ENCODE results near the gene RAB27A.

DNA sequence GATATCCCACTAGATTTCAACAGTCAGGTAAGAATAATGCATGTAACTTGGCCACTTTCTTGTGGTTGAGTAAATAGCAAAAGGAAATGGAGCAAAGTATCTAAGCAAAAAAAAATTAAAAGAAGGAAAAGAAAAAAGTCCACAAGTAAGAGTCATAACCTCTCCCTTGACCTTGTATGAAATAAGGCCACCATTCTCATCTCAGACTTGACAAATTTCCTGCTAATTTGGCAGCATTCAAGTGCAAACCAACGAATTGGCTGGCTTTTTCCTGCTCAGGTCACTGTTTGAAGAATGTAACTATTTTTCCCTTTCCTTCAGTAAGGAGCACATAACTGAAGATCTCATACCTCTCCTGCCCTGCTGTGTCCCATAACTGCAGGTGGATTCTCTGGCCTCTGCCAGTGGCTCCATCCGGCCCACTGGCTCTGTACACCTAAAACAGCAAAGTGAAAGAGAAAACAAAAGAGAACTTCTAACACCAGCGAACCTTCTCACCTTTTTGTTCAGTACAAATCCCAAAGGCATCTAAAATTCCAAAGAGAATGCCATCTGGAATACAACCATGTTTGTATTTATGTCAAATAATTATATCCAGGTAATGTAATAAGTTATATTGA is 59.5 kb downstream of the RAB27A start:
- TF ChIP-seq, protein P1, sequence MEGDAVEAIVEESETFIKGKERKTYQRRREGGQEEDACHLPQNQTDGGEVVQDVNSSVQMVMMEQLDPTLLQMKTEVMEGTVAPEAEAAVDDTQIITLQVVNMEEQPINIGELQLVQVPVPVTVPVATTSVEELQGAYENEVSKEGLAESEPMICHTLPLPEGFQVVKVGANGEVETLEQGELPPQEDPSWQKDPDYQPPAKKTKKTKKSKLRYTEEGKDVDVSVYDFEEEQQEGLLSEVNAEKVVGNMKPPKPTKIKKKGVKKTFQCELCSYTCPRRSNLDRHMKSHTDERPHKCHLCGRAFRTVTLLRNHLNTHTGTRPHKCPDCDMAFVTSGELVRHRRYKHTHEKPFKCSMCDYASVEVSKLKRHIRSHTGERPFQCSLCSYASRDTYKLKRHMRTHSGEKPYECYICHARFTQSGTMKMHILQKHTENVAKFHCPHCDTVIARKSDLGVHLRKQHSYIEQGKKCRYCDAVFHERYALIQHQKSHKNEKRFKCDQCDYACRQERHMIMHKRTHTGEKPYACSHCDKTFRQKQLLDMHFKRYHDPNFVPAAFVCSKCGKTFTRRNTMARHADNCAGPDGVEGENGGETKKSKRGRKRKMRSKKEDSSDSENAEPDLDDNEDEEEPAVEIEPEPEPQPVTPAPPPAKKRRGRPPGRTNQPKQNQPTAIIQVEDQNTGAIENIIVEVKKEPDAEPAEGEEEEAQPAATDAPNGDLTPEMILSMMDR (conservative IDR thresholded peaks at IDR 0.05), result no peak
- no peak for TF ChIP-seq EZH2 (IDR thresholded peaks at IDR 0.05; ENCODE audit: low read depth)

Measured in PC-9 (cell line).